WTC11 (cell line): ENCODE data around the gene PRKCSH. TPM values are rescaled to one million over a fixed set of nuclear protein-coding genes. Genes with fewer than 3 reads are reported as not detected.

Experiments used
- ATAC-seq: fragments of 200-7000 bp; cut with Tn5 transposase; 2 replicates; pipeline ENCODE4 v1.10.0; 2021; ENCODE audit warnings: mild to moderate bottlenecking, moderate library complexity
- CTCF ChIA-PET: fragments of 300-600 bp; sonication (Branson Sonifier 250); formaldehyde crosslinking; loops from one replicate; lab custom pipeline; 2021; ENCODE audit warnings: antibody characterized with exemption; lab: Charles Lee
- POLR2A ChIA-PET: fragments of 350-600 bp; sonication (Branson Sonifier 250); formaldehyde crosslinking; loops from one replicate; lab custom pipeline; 2021; ENCODE audit warnings: antibody characterized with exemption; lab: Charles Lee
- DNase-seq: peaks from one replicate; pipeline ENCODE4 v3.0.0; 2021; ENCODE audit warnings: low spot score
- H3K27ac Mint-ChIP-seq: 2 replicates; pipeline ENCODE4 v1.8.0; 2021; ENCODE audit warnings: mixed read lengths
- H3K27me3 Mint-ChIP-seq: 2 replicates; pipeline ENCODE4 v1.8.0; 2021; ENCODE audit warnings: low read depth, mild to moderate bottlenecking, moderate library complexity, mixed read lengths
- H3K36me3 Mint-ChIP-seq: 2 replicates; pipeline ENCODE4 v1.8.0; 2021; ENCODE audit warnings: mixed read lengths
- H3K4me1 Mint-ChIP-seq: 2 replicates; pipeline ENCODE4 v1.8.0; 2022; ENCODE audit warnings: mixed read lengths
- H3K4me3 Mint-ChIP-seq: 2 replicates; pipeline ENCODE4 v1.8.0; 2021; ENCODE audit warnings: mild to moderate bottlenecking, moderate library complexity, mixed read lengths
- H3K9me3 Mint-ChIP-seq: 2 replicates; pipeline ENCODE4 v1.8.0; 2021; ENCODE audit warnings: mixed read lengths
- CREB1 ChIP-seq: sonication (generic); formaldehyde crosslinking; IDR thresholded peaks from 2 replicates; pipeline ENCODE4 v1.8.0; 2023; ENCODE audit warnings: mild to moderate bottlenecking, missing genetic modification reagents
- FOXJ3 ChIP-seq: sonication (generic); formaldehyde crosslinking; IDR thresholded peaks from 2 replicates; pipeline ENCODE4 v1.9.0; 2021; ENCODE audit warnings: missing genetic modification reagents, mild to moderate bottlenecking, borderline replicate concordance
- GABPB1 ChIP-seq: sonication (generic); formaldehyde crosslinking; IDR thresholded peaks from 2 replicates; pipeline ENCODE4 v1.8.1; 2023; ENCODE audit warnings: mild to moderate bottlenecking, missing genetic modification reagents
- GTF2I ChIP-seq: fragments of 250-450 bp; sonication (Bioruptor Pico); conservative IDR thresholded peaks from 2 replicates; pipeline ENCODE4 v1.4.0; 2021; ENCODE audit warnings: mild to moderate bottlenecking
- HMGA2 ChIP-seq: fragments of 250-450 bp; sonication (Bioruptor Pico); IDR thresholded peaks from 2 replicates; pipeline ENCODE4 v1.4.0; 2021; ENCODE audit warnings: mild to moderate bottlenecking, moderate library complexity
- HMGXB4 ChIP-seq: sonication (generic); formaldehyde crosslinking; IDR thresholded peaks from 2 replicates; pipeline ENCODE4 v1.8.1; 2023; ENCODE audit warnings: mild to moderate bottlenecking, moderate library complexity, missing genetic modification reagents
- JUN ChIP-seq: sonication (generic); formaldehyde crosslinking; IDR thresholded peaks from 2 replicates; pipeline ENCODE4 v1.8.0; 2023; ENCODE audit warnings: mild to moderate bottlenecking, missing genetic modification reagents
- MAX ChIP-seq: sonication (generic); formaldehyde crosslinking; IDR thresholded peaks from 2 replicates; pipeline ENCODE4 v1.8.0; 2022; ENCODE audit warnings: mild to moderate bottlenecking, missing genetic modification reagents
- NFE2L1 ChIP-seq: sonication (generic); formaldehyde crosslinking; IDR thresholded peaks from 2 replicates; pipeline ENCODE4 v1.8.1; 2023; ENCODE audit warnings: missing genetic modification reagents
- PRDM15 ChIP-seq: sonication (generic); formaldehyde crosslinking; IDR thresholded peaks from 2 replicates; pipeline ENCODE4 v1.8.0; 2022; ENCODE audit warnings: missing genetic modification reagents
- TEAD1 ChIP-seq: sonication (generic); formaldehyde crosslinking; IDR thresholded peaks from 2 replicates; pipeline ENCODE4 v1.8.0; 2022; ENCODE audit warnings: mild to moderate bottlenecking, missing genetic modification reagents
- total RNA-seq: library from RNA; stranded (reverse); gene quantifications from 3 replicates; pipeline ENCODE4 v1.2.3, GENCODE V29; 2021
- TF ChIP-seq, protein P1 (sequence below): sonication (generic); formaldehyde crosslinking; IDR thresholded peaks from 2 replicates; pipeline ENCODE4 v1.8.0; 2023; ENCODE audit warnings: missing genetic modification reagents
- TF ChIP-seq, protein P2 (sequence below): sonication (generic); formaldehyde crosslinking; IDR thresholded peaks from 2 replicates; pipeline ENCODE4 v1.8.0; 2022; ENCODE audit warnings: mild to moderate bottlenecking, missing genetic modification reagents
- TF ChIP-seq, protein P3 (sequence below): fragments of 200-600 bp; IDR thresholded peaks from 2 replicates; pipeline ENCODE4 v1.8.0; 2022; ENCODE audit warnings: antibody characterized with exemption
- TF ChIP-seq, protein P4 (sequence below): sonication (generic); formaldehyde crosslinking; IDR thresholded peaks from 2 replicates; pipeline ENCODE4 v1.8.1; 2022; ENCODE audit warnings: mild to moderate bottlenecking, moderate library complexity, missing genetic modification reagents
- TF ChIP-seq, protein P5 (sequence below): fragments of 250-450 bp; sonication (Bioruptor Pico); IDR thresholded peaks from 2 replicates; pipeline ENCODE4 v1.9.0; 2021; ENCODE audit warnings: mild to moderate bottlenecking

Gene PRKCSH
- total RNA-seq, 1 experiment from 2014 or later = 396 TPM

DNA sequence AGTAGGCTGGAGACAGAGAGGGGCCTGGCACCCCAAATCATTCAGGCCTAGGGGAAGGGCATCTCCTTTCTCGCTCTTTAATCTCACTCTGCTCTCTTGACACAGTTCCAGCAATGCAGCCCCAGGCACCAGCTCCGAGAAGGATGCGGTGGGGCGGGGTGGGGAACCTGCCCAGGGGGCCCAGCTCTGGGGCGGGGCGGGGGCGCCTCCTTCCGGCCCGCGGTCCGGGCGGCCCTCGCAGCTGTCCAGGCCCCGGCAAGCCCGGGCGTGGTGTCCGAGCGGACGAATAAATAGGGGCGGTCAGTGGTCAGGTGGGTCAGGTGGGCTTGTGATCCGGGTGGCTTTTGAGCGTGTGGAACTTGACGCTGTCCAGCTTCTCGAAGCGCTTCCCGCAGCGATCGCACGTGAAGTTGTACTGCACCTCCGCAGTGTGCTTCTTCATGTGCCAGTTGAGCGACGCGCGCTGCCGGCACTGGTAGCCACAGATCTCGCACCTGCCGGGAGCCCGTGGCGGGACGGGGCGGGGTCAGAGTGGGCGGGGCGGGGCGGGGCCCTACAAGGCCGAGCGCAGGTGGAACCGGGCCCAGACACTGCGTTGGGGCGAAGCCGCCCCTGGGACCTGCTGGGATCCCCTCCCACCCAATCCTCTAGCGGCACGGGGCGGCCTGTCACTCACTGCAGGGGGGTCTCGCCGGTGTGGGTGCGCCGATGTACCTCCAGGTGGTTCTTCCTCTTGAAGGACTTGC, 48.1 kb downstream of the PRKCSH start:
- TF ChIP-seq HMGA2 (CRISPR knock-in tag) (no peak), TEAD1 (no peak), GABPB1 (no peak), FOXJ3 (CRISPR knock-in tag) (no peak), MAX (CRISPR knock-in tag) (peak; percentile 13; the same call in 1 of the 2 replicates)
- Mint-ChIP-seq H3K9me3 (no peaks in the 10 kb centered on the region), H3K27ac (no peak overlapping the region), H3K36me3 (no peaks in the 10 kb centered on the region), H3K27me3 (peaks cover 38% of the 10 kb centered on the region), H3K4me1 (peaks cover 13% of the 10 kb centered on the region), H3K4me3 (no peak overlapping the region)
- peak; percentile 47 for DNase-seq
- CTCF ChIA-PET = interaction anchor here (1.0 to 3.1 kb wide), 22 partner anchors 8 to 340 kb away, joined by 3 to 37 read pairs (median 8); partner anchors contain the start of genes ECSIT, EPOR, ODAD3 and PRKCSH
- POLR2A ChIA-PET = interaction anchor here (1.3 kb wide), 1 partner anchor 31 kb away, joined by 8 read pairs; no protein-coding TSS in a partner anchor
- ATAC-seq = no peak

- no peak for DNase-seq
- H3K27me3 Mint-ChIP-seq = peaks cover 25% of the 10 kb centered on the region
- H3K36me3 Mint-ChIP-seq = 0 out of 2 replicates have a peak, but pooled peaks cover 2% of the 10 kb centered on the region
- CTCF ChIA-PET = interaction anchor here (0.8 to 1.6 kb wide), 5 partner anchors 15 to 191 kb away, joined by 3 to 6 read pairs (median 4); partner anchors contain the start of gene CCDC159
- H3K4me3 Mint-ChIP-seq = no peak overlapping the region
- TF ChIP-seq GTF2I (CRISPR knock-in tag) = no peak
- TF ChIP-seq PRDM15 (CRISPR knock-in tag) = no peak
- TF ChIP-seq, protein P1, sequence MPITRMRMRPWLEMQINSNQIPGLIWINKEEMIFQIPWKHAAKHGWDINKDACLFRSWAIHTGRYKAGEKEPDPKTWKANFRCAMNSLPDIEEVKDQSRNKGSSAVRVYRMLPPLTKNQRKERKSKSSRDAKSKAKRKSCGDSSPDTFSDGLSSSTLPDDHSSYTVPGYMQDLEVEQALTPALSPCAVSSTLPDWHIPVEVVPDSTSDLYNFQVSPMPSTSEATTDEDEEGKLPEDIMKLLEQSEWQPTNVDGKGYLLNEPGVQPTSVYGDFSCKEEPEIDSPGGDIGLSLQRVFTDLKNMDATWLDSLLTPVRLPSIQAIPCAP (CRISPR knock-in tag) = no peak
- TF ChIP-seq, protein P2, sequence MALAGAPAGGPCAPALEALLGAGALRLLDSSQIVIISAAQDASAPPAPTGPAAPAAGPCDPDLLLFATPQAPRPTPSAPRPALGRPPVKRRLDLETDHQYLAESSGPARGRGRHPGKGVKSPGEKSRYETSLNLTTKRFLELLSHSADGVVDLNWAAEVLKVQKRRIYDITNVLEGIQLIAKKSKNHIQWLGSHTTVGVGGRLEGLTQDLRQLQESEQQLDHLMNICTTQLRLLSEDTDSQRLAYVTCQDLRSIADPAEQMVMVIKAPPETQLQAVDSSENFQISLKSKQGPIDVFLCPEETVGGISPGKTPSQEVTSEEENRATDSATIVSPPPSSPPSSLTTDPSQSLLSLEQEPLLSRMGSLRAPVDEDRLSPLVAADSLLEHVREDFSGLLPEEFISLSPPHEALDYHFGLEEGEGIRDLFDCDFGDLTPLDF = no peak
- TF ChIP-seq, protein P3, sequence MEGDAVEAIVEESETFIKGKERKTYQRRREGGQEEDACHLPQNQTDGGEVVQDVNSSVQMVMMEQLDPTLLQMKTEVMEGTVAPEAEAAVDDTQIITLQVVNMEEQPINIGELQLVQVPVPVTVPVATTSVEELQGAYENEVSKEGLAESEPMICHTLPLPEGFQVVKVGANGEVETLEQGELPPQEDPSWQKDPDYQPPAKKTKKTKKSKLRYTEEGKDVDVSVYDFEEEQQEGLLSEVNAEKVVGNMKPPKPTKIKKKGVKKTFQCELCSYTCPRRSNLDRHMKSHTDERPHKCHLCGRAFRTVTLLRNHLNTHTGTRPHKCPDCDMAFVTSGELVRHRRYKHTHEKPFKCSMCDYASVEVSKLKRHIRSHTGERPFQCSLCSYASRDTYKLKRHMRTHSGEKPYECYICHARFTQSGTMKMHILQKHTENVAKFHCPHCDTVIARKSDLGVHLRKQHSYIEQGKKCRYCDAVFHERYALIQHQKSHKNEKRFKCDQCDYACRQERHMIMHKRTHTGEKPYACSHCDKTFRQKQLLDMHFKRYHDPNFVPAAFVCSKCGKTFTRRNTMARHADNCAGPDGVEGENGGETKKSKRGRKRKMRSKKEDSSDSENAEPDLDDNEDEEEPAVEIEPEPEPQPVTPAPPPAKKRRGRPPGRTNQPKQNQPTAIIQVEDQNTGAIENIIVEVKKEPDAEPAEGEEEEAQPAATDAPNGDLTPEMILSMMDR = no peak
- TF ChIP-seq HMGXB4 = no peak
- no peak for TF ChIP-seq HMGA2 (CRISPR knock-in tag)
- TF ChIP-seq, protein P4, sequence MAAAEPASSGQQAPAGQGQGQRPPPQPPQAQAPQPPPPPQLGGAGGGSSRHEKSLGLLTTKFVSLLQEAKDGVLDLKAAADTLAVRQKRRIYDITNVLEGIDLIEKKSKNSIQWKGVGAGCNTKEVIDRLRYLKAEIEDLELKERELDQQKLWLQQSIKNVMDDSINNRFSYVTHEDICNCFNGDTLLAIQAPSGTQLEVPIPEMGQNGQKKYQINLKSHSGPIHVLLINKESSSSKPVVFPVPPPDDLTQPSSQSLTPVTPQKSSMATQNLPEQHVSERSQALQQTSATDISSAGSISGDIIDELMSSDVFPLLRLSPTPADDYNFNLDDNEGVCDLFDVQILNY (CRISPR knock-in tag) = no peak
- TF ChIP-seq, protein P5, sequence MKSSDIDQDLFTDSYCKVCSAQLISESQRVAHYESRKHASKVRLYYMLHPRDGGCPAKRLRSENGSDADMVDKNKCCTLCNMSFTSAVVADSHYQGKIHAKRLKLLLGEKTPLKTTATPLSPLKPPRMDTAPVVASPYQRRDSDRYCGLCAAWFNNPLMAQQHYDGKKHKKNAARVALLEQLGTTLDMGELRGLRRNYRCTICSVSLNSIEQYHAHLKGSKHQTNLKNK (CRISPR knock-in tag) = no peak
- no peak for TF ChIP-seq NFE2L1 (CRISPR knock-in tag)
- TF ChIP-seq JUN (CRISPR knock-in tag) = no peak
- no peak for TF ChIP-seq CREB1 (CRISPR knock-in tag)
- TF ChIP-seq, all 79 proteins: peak for 0
- POLR2A ChIA-PET = no interaction called here
- Mint-ChIP-seq H3K4me1 (peaks cover 9% of the 10 kb centered on the region), H3K9me3 (no peaks in the 10 kb centered on the region), H3K27ac (0 out of 2 replicates have a peak overlapping the region, but pooled peaks have one; percentile 50)
- ATAC-seq = no peak
These were observed 49.9 kb downstream of the PRKCSH start for GRCh38 chr19:11485245-11485837.
